Aorta (tissue), 5 donors: ENCODE results near the gene ICAM3. TPM values are rescaled to one million over a fixed set of nuclear protein-coding genes. Genes with fewer than 3 reads are reported as not detected.
"Not testable (repeated sequence)": the region's sequence is repeated elsewhere in the genome, so short reads cannot be mapped to it uniquely, and the experiment has no call there.

Source experiments
- ATAC-seq: fragments of 200-7000 bp; cut with Tn5 transposase; one replicate; pipeline ENCODE4 v1.9.1; 2022; ENCODE audit warnings: moderate library complexity; ENCODE audit not compliant: low FRiP score
- DNase-seq, 2 donors: peaks; one replicate each; pipeline ENCODE4 v3.0.0-alpha.2; 2020
- H3K27ac ChIP-seq, 2 donors: one replicate each; pipeline ENCODE4 v1.5.1; 2013; ENCODE audit warnings: low read length in 2 of 2, mild to moderate bottlenecking in 2 of 2, moderate library complexity in 2 of 2, control low read depth in 1 of 2, inconsistent platforms in 1 of 2, low read depth in 1 of 2
- H3K27me3 ChIP-seq, 2 donors: one replicate each; pipeline ENCODE4 v1.6.1; 2013; ENCODE audit warnings: control low read depth in 1 of 2, low read length in 1 of 2, mild to moderate bottlenecking in 1 of 2, moderate library complexity in 1 of 2; ENCODE audit not compliant: insufficient read depth in 2 of 2, control insufficient read depth in 1 of 2
- H3K36me3 ChIP-seq, 2 donors: one replicate each; pipeline ENCODE4 v1.6.1; 2013; ENCODE audit warnings: control low read depth in 1 of 2, low read length in 1 of 2, mild to moderate bottlenecking in 1 of 2; ENCODE audit not compliant: insufficient read depth in 2 of 2, control insufficient read depth in 1 of 2
- H3K4me1 ChIP-seq, 2 donors: one replicate each; pipeline ENCODE4 v1.6.1; 2013; ENCODE audit warnings: low read length in 2 of 2, control low read depth in 1 of 2, mild to moderate bottlenecking in 1 of 2, moderate library complexity in 1 of 2; ENCODE audit not compliant: insufficient read depth in 2 of 2, control insufficient read depth in 1 of 2
- H3K4me3 ChIP-seq, 2 donors: one replicate each; pipeline ENCODE4 v1.5.1; 2013; ENCODE audit warnings: low read length in 2 of 2, control low read depth in 1 of 2, mild to moderate bottlenecking in 1 of 2
- H3K9me3 ChIP-seq: one replicate; pipeline ENCODE4 v1.6.1; 2013; ENCODE audit warnings: mild to moderate bottlenecking, low read length; ENCODE audit not compliant: control insufficient read depth
- WGBS, 2 donors: extraction: QIAGEN DNeasy Blood & Tissue Kit; methylation state at CpG; one replicate each; pipeline ENCODE4 v1.1.7; 2013; 5-methylcytosine and 5-hydroxymethylcytosine counted together
- intact Hi-C, 2 donors: fragments of 100-400 bp; cut with DNase I; formaldehyde crosslinking; loops; one replicate each; pipeline versions ENCODE4 v1.14.2 to v1.15.0; 2022
- polyA plus RNA-seq, 2 donors: library from polyadenylated mRNA; stranded (reverse); fragments of 200-250 nt; gene quantifications; one replicate each; pipeline ENCODE4 v1.2.3, GENCODE V29; 2013
- total RNA-seq, 2 donors: library from RNA; stranded (reverse); fragmentation: NEBNext Ultra II Directional; extraction: Animal tissue kit (Norgen Biotek cat#: 25700); gene quantifications; one replicate each; pipeline ENCODE4 v1.2.1, GENCODE V29; 2021
- donor health status: healthy with polysubstance abuse.
- donor health status: Bipolar disorder and iron deficiency.
- donor health status: DM: no; HTN: no; CAD: no.
- donor health status: DM: no; HTN: no; CAD: no.
- donor health status: DM: yes; HTN: yes; CAD: no.

ICAM3 gene
- total and polyA plus RNA-seq, 4 donors = 6.3 to 10.5 (median 8.9) TPM

- H3K36me3 ChIP-seq, DNase-seq, H3K4me1 ChIP-seq, H3K27ac ChIP-seq, H3K4me3 ChIP-seq, H3K9me3 ChIP-seq, H3K27me3 ChIP-seq, ATAC-seq: not testable (repeated sequence)
- intact Hi-C loops = loop anchor here in 1 of 2 donors (5.0 kb wide), 1 partner anchor 46 kb away; the partner anchor contains the start of gene TYK2
- WGBS, 2 donors = 93 to 97% methylated on average over 9 of the region's 9 CpGs
Measured at GRCh38 chr19:10336725-10337124, 2.7 kb downstream of the ICAM3 start.

GRCh38 chr19:10335352-10335985 is 4.0 kb downstream of the ICAM3 start:
- Histone ChIP-seq H3K4me3 (no peak overlapping the region), H3K4me1 (no peaks in the 10 kb centered on the region), H3K27me3 (no peaks in the 10 kb centered on the region), H3K36me3 (no peaks in the 10 kb centered on the region), H3K27ac (no peak overlapping the region), H3K9me3 (no peaks in the 10 kb centered on the region)
- 54 to 58% methylated on average over 26 of the region's 26 CpGs for WGBS, 2 donors
- DNase-seq (peak in 1 of 2 donors; percentile 55), ATAC-seq (no peak)
- intact Hi-C loops = loop anchor here in 1 of 2 donors (5.0 kb wide), 1 partner anchor 47 kb away; the partner anchor contains the start of gene TYK2

- Histone ChIP-seq H3K27me3 (no peaks in the 10 kb centered on the region), H3K4me1 (no peaks in the 10 kb centered on the region), H3K9me3 (no peaks in the 10 kb centered on the region), H3K36me3 (no peaks in the 10 kb centered on the region), H3K4me3 (peak overlapping the region in 1 of 2 donors; percentile 62), H3K27ac (peak overlapping the region in 1 of 2 donors; percentile 15)
- 9% methylated on average over 59 of the region's 59 CpGs for WGBS, 2 donors
- DNase-seq (peak; percentile 95 to 98), ATAC-seq (peak; percentile 93)
- intact Hi-C loops = loop anchor here (5.0 kb wide), 2 partner anchors 48 to 53 kb away; partner anchors contain the start of gene TYK2 (in 1 of the 2)
Measured at GRCh38 chr19:10334588-10335351, 4.7 kb downstream of the ICAM3 start.

GRCh38 chr19:10333758-10334587 is 5.5 kb downstream of the ICAM3 start:
- H3K9me3 ChIP-seq = no peaks in the 10 kb centered on the region
- H3K4me3 ChIP-seq = peak overlapping the region; percentile 58 to 62
- peak overlapping the region in 1 of 2 donors; percentile 55 for H3K27ac ChIP-seq
- no peaks in the 10 kb centered on the region for H3K27me3 ChIP-seq
- no peaks in the 10 kb centered on the region for H3K4me1 ChIP-seq
- H3K36me3 ChIP-seq = no peaks in the 10 kb centered on the region
- DNase-seq = no peak
- intact Hi-C loops = loop anchor here in 1 of 2 donors (5.0 kb wide), 1 partner anchor 53 kb away; no protein-coding TSS in a partner anchor
- ATAC-seq = peak; percentile 1
- 4 to 5% methylated on average over 44 of the region's 44 CpGs for WGBS, 2 donors

GRCh38 chr19:10332965-10333757 is 6.3 kb downstream of the ICAM3 start, which contains the start of gene RAVER1:
RAVER1 (minus strand) TSS chr19:10333529; CDS start chr19:10333507, 22 bp downstream.
- Histone ChIP-seq H3K27me3 (no peaks in the 10 kb centered on the region), H3K36me3 (peaks cover 0 to 4% of the 10 kb centered on the region in 2 donors), H3K4me3 (peak within 1 kb of the TSS; percentile 65 to 66), H3K27ac (peak within 1 kb of the TSS in 1 of 2 donors; percentile 81), H3K9me3 (no peaks in the 10 kb centered on the region), H3K4me1 (no peaks in the 10 kb centered on the region)
- DNase-seq = peak; percentile 98 to 99
- intact Hi-C loops = loop anchor here in 1 of 2 donors (5.0 kb wide), 1 partner anchor 54 kb away; no protein-coding TSS in a partner anchor
- ATAC-seq = peak; percentile 96
- 1% methylated on average over 78 to 82 of the region's 82 CpGs for WGBS, 2 donors

GRCh38 chr19:10332158-10332964 is 7.1 kb downstream of the ICAM3 start:
- ATAC-seq (no peak), DNase-seq (no peak)
- H3K27ac ChIP-seq = no peak overlapping the region
- no peaks in the 10 kb centered on the region for H3K9me3 ChIP-seq
- H3K27me3 ChIP-seq = no peaks in the 10 kb centered on the region
- no peaks in the 10 kb centered on the region for H3K4me1 ChIP-seq
- 27 to 32% methylated on average over 18 of the region's 18 CpGs for WGBS, 2 donors
- H3K4me3 ChIP-seq = peak overlapping the region; percentile 65 to 66
- peaks cover 0 to 6% of the 10 kb centered on the region in 2 donors for H3K36me3 ChIP-seq
- intact Hi-C loops = loop anchor here in 1 of 2 donors (5.0 kb wide), 1 partner anchor 55 kb away; no protein-coding TSS in a partner anchor

GRCh38 chr19:10329555-10329954 is 9.9 kb downstream of the ICAM3 start:
- intact Hi-C loops = no loop called here
- H3K9me3 ChIP-seq = no peaks in the 10 kb centered on the region
- no peaks in the 10 kb centered on the region for H3K27me3 ChIP-seq
- no peak for DNase-seq
- H3K4me1 ChIP-seq = no peaks in the 10 kb centered on the region
- H3K27ac ChIP-seq = no peak overlapping the region
- ATAC-seq = no peak
- H3K36me3 ChIP-seq = peaks cover 0 to 6% of the 10 kb centered on the region in 2 donors
- no peak overlapping the region for H3K4me3 ChIP-seq
- WGBS, 2 donors = 92 to 97% methylated on average over 13 of the region's 13 CpGs
